Body of pancreas (tissue), 4 donors: Measurements from ENCODE around the gene HUWE1.

ENCODE experiments used
- CTCF ChIP-seq, 7 experiments: fragments of 450-650 bp in 4 of 7; fragments of 200-600 bp in 3 of 7; sonication (generic) in 3 of 7; IDR thresholded peaks; one replicate each; pipeline ENCODE4 v1.5.1; 2016 to 2019; ENCODE audit warnings: antibody characterized with exemption in 7 of 7
- POLR2A ChIP-seq, 3 donors: fragments of 450-650 bp; IDR thresholded peaks; one replicate each; pipeline ENCODE4 v1.6.1; 2016; ENCODE audit warnings: antibody characterized with exemption in 3 of 3, mild to moderate bottlenecking in 2 of 3

- TF ChIP-seq CTCF (IDR thresholded peaks at IDR 0.05): no peak
- TF ChIP-seq POLR2A (IDR thresholded peaks at IDR 0.05): no peak
Observed at GRCh38 chrX:53656845-53657244, 29.7 kb downstream of the HUWE1 start.
